ENCODE measurements around the gene AGL.
"Not testable (repeated sequence)": the region's sequence is repeated elsewhere in the genome, so short reads cannot be mapped to it uniquely, and the experiment has no call there.

AGL gene

GRCh38 chr1:99851850-99852454, 1.8 kb downstream of the AGL start:
- DNase-seq: no peak

DNA sequence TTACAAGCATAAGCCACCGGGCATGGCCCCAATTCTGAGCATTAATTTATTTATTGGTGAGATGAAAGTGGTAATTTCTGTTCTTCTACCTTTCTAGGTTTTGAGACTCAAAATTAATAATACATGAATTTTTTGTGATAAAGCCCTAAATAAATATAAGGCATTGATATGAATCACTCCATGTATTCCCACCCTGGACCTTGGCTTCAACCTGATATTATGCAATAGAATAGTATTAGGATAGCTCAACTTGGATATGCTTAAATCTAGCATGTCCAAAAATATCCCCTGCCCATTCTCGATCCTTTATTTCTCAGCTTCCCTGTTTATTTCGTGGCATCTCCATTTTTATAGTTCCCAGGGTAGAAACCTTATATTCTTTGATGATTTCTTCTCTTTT, 2.5 kb downstream of the AGL start:
- DNase-seq: no peak

GRCh38 chr1:99855914-99856450, 5.8 kb downstream of the AGL start:
- DNase-seq: no peak

GRCh38 chr1:99857041-99857440, 6.9 kb downstream of the AGL start:
- DNase-seq: not testable (repeated sequence)

DNA sequence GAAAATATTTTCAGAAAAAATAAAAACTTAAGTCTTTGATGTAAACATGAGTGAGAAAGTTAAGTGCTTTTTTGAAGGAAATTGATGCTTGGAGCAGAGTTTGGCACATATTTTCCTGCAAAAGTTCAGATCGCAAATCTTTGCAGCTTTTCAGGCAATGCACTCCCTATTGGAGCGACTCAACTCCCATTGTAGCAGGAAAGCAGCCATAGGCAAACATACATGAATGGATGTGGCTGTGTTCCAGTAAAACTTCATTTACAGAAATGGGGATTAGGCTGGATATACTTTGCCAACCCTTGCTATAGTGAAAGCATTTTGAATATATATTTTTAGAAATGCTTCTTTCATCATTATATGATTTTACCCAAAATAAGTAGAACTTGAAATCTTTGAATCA, 8.1 kb downstream of the AGL start:
- DNase-seq: no peak

GRCh38 chr1:99858881-99859280, 8.7 kb downstream of the AGL start:
- DNase-seq: no peak

GRCh38 chr1:99860703-99861102, 10.5 kb downstream of the AGL start:
- DNase-seq: no peak

GRCh38 chr1:99867682-99868081, 17.5 kb downstream of the AGL start:
- DNase-seq: no peak

DNA sequence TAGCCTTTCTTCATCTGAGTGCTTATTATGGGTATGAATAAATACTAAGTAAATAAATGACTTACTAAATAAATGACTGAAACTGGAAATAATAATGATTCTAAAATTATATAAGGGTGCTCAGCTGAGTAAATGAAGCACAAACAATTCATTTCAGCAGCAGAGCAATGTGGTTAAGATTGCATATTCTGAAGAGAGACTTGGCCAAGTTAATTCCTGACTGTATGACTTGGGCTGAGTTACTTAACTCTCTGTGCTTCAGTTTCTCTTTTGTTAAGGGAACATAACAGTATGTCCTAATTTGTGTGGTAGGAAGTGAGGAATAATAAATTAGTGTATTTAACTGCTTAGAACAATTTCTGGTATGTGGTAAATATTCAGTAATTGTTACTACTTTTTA, 19.1 kb downstream of the AGL start:
- DNase-seq: no peak

- DNase-seq: no peak
These were observed 19.6 kb downstream of the AGL start for GRCh38 chr1:99869723-99870122.

DNA sequence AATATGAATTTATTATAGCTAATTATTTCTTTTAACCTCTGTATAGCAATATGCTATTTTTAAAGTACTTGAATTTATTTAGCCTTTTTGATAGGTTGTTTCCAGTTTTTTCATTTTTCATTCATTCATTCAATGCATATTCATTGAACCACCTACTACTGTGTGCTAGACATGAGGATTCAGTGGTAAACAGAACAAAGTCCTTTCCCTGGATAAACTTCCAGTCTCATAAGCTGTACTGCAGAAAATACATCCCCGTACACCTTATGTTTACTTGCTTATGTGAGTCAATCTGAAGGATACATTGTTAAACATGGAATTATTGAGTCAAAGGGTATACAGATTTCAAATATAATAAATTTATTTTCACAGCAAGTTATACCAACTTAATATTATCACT, 21.9 kb downstream of the AGL start:
- DNase-seq: no peak

DNA sequence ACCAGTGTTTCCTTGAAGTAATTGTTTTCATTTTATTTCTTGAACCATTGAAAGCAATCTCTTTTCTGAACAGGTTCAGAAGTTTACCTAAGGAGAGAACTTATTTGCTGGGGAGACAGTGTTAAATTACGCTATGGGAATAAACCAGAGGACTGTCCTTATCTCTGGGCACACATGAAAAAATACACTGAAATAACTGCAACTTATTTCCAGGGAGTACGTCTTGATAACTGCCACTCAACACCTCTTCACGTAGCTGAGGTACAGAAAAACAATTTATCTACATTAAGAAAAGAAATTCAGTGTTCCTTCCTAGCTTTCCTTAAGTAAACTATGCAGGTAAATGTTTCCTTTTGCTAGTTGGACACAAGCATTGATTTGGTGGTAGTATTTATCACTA, 27.4 kb downstream of the AGL start:
- DNase-seq: no peak

DNA sequence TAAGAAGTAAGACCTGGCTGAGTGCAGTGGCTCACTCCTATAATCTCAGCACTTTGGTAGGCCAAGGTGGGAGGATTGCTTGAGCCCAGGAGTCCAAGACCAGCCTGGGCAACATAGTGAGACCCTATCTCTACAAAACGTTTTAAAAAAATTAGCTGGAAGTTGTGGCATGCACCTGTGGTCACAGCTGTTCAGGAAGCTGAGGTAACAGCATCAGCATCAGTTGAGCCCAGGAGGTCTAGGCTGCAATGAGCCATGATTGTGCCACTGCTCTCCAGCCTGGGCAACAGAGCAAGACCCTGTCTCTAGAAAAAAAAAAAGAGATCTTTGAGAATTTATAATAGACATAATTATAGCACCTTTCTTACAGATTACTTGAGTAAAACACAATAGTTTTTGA, 36.0 kb downstream of the AGL start:
- DNase-seq: no peak

GRCh38 chr1:99886841-99887240, 36.7 kb downstream of the AGL start:
- DNase-seq: no peak

DNA sequence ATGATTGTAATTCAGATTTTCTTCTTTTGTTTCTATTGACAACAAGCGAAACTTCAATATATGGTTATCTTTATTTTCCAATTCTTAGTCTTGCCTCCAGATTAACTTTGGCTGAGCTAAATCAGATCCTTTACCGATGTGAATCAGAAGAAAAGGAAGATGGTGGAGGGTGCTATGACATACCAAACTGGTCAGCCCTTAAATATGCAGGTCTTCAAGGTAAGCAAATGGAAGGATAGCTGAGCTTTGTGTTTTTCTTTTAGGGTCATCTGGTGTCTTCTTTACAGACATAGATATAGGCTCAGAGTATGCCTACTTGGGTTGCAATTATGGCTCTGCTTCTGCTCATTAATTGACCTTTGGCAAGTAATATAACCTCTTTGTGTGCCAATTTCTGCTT, 37.7 kb downstream of the AGL start:
- no peak for DNase-seq

- DNase-seq: no peak
These were observed 41.8 kb downstream of the AGL start for GRCh38 chr1:99891997-99892396.

GRCh38 chr1:99903278-99903677, 53.1 kb downstream of the AGL start:
- not testable (repeated sequence) for DNase-seq

- no peak for DNase-seq
These were observed 56.4 kb downstream of the AGL start for GRCh38 chr1:99906535-99906934.

GRCh38 chr1:99917214-99917613, 67.1 kb downstream of the AGL start:
- DNase-seq: no peak

DNA sequence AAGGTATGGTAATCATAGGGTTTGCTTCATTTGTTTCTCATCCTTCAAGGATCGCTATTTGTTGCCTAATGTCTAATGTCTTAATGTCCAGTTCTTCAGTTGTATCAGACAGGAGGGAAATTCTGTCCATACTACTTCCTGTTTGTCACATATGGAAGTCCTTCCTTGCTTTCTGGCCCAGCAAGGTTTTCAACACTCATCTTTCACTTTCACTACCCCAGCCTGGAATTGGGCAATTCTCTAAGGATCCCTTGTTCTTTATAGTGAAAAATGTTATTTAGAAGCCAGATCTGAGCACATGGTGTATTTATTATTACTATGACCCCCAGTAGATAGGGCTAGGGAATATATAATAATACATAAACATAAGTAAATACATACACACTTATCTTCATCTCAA, 69.1 kb downstream of the AGL start:
- DNase-seq: no peak

GRCh38 chr1:99934801-99935200, 84.6 kb downstream of the AGL start:
- no peak for DNase-seq

GRCh38 chr1:99935534-99935933, 85.4 kb downstream of the AGL start:
- no peak for DNase-seq

DNA sequence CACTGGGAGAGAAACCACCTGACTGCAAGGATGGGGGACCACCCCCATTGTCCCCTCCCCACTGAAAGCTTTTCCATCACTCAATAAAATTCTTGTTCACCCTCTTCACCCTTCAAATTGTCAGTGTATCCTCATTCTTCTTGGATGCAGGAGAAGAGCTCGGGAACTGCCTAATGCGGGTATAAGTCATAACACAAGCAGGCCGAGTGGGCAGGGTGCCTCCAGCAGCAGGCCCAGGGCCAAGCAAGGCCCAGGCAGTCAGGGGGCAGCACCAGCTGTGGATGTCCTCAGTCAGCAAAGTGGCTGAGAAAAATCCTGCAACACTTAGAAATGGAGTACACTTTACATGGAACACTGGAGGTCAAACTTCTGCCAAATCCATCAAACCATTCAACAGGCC, 85.9 kb downstream of the AGL start:
- no peak for DNase-seq

DNA sequence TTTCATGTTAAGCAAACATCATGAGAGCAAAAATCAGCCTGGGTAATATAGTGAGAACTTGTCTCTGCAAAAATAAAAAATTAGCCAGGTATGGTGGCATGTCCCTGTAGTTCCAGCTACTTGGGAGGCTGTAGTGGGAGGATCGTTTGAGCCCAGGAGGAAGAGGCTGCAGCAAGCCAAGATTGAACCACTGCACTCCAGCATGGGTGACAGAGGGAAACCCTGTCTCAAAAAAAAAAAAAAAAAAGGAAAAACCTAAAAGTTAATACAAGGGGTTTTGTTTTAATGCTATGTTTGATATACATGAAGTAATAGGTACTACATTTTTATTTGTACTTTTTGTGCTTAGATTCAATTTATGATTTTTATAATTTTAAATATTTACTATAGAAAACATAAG, 92.6 kb downstream of the AGL start:
- DNase-seq: no peak

DNA sequence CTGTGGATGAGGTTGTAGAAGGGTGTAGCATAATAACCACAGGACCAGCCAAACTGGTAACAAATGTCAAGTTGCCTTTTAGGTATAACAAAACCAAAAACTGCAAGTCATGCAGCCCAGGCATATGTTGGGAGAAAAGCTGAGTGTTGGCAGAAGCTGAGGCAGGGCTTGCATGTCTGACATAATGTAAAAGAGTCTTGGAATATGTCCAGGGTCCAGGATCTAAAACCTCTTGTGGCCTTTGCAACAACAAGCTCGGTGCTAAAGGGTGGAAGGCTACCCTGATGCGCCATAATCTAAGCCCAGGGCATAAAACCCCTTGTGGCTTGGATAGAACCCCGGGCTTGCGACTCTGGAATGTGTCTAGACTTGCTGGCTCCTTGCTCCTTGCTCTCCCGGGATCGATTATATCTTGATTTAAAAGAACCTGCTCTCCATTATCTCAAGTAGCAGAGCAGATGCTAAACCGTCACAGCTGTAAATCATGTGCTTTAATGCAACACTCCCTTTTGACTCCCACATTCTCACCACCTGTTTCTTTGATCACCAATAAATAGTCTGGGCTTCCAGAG, 93.1 kb downstream of the AGL start:
- DNase-seq: peak; percentile 88

All from DMS79 treated with DMSO at 0.1 percent for 48 hours (cell line).